ENCODE data around the gene IL34. TPM values are rescaled to one million over a fixed set of nuclear protein-coding genes. Genes with fewer than 3 reads are reported as not detected.

Gene IL34
- total and polyA plus RNA-seq, 2 of the 13 experiments (the other 11 are each of a cell fraction or from before 2014, with no cell fraction given), result 1.2 to 1.3 TPM

GRCh38 chr16:70681382-70682238 is 35.3 kb downstream of the IL34 start:
- Histone ChIP-seq H3K79me2 (ENCODE audit: insufficient read depth, low read length) (peaks cover 55% of the 10 kb centered on the region), H2AFZ (ENCODE audit: low read length) (no peak overlapping the region), H3K4me3 (replicated peaks in 1 of 3; ENCODE audit: insufficient read depth in 1 of 3, low read depth in 2 of 3, low read length in 3 of 3) (peak overlapping the region; percentile 86 to 93 (median 91)), H3K27ac (ENCODE audit: extremely low read length, insufficient read depth, low read length) (peak overlapping the region; percentile 91), H3K9me3 (ENCODE audit: low read length) (no peaks in the 10 kb centered on the region), H4K20me1 (ENCODE audit: insufficient read depth, low read length) (peaks cover 16% of the 10 kb centered on the region; the same call in 1 of the 2 replicates), H3K9ac (ENCODE audit: insufficient read depth, low read depth, low read length) (peak overlapping the region; percentile 95), H3K27me3 (ENCODE audit: control insufficient read depth in 1 of 2, insufficient read depth in 2 of 2, low read length in 2 of 2) (no peaks in the 10 kb centered on the region; a peak in 1 of 5 replicates), H3K36me3 (replicated peaks in 1 of 2; ENCODE audit: control insufficient read depth in 1 of 2, insufficient read depth in 2 of 2, low read length in 2 of 2) (peaks cover 39 to 48% of the 10 kb centered on the region in 2 experiments), H3K4me2 (ENCODE audit: low read depth, low read length) (peak overlapping the region; percentile 100), H3K4me1 (ENCODE audit: insufficient read depth, low read length) (peaks cover 45% of the 10 kb centered on the region)
- DNase-seq (ENCODE audit: low spot score) (peak; percentile 92), FAIRE-seq (peak; percentile 96), ATAC-seq (peak; percentile 75)
- intact Hi-C loops (cut with micrococcal nuclease; ENCODE audit: unreplicated experiment), result loop anchor here (1.0 to 2.0 kb wide), 5 partner anchors 22 to 90 kb away; no protein-coding TSS in a partner anchor
- in situ Hi-C loops (cut with HindIII; ENCODE audit: extremely low pct_ligation_motif_present, low pct_unique_long_range_greater_than_20kb), result no loop called here
- CTCF ChIA-PET (ENCODE audit: low intra/inter-chr PET ratio, low total read pairs), result interaction anchor here (1.0 to 3.0 kb wide), 3 partner anchors 57 to 89 kb away, joined by 13 to 21 read pairs (median 19); no protein-coding TSS in a partner anchor
- no TSS peak for BruUV-seq (replicated peaks)
- WGBS (ENCODE audit: low lambda C conversion rate), result 0% methylated on average over 4 of the region's 13 CpGs
- POLR2A ChIA-PET, result interaction anchor here (0.6 to 18.7 kb wide), 31 partner anchors 9 to 335 kb away, joined by 3 to 536 read pairs (median 8); partner anchors contain the start of genes COG4 and SF3B3
- TF ChIP-seq, protein P1, sequence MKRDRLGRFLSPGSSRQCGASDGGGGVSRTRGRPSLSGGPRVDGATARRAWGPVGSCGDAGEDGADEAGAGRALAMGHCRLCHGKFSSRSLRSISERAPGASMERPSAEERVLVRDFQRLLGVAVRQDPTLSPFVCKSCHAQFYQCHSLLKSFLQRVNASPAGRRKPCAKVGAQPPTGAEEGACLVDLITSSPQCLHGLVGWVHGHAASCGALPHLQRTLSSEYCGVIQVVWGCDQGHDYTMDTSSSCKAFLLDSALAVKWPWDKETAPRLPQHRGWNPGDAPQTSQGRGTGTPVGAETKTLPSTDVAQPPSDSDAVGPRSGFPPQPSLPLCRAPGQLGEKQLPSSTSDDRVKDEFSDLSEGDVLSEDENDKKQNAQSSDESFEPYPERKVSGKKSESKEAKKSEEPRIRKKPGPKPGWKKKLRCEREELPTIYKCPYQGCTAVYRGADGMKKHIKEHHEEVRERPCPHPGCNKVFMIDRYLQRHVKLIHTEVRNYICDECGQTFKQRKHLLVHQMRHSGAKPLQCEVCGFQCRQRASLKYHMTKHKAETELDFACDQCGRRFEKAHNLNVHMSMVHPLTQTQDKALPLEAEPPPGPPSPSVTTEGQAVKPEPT (CRISPR knock-in tag; IDR thresholded peaks at IDR 0.05; ENCODE audit: low read depth), result no peak; the same call in 1 of the 2 replicates
- peak; percentile 76; the same call in 1 of the 2 replicates for TF ChIP-seq ZBTB38 (CRISPR knock-in tag; IDR thresholded peaks at IDR 0.05)
- peak; percentile 31; the same call in 1 of the 2 replicates for TF ChIP-seq ZNF335 (CRISPR knock-in tag; IDR thresholded peaks at IDR 0.05)
- TF ChIP-seq RARA (CRISPR knock-in tag; IDR thresholded peaks at IDR 0.05), result peak; percentile 64; the same call in 1 of the 2 replicates
- TF ChIP-seq ATF4 (CRISPR knock-in tag; IDR thresholded peaks at IDR 0.05), result peak in 1 of 2 experiments; percentile 91; a peak in 2 of 4 replicates
- peak; percentile 41; the same call in 1 of the 2 replicates for TF ChIP-seq GATAD1 (CRISPR knock-in tag; IDR thresholded peaks at IDR 0.05)
- TF ChIP-seq ZNF792 (CRISPR knock-in tag; IDR thresholded peaks at IDR 0.05), result peak; percentile 34; the same call in 1 of the 2 replicates
- TF ChIP-seq ZNF350 (CRISPR knock-in tag; IDR thresholded peaks at IDR 0.05; ENCODE audit: borderline replicate concordance, low read depth), result peak; percentile 93
- TF ChIP-seq, protein P2, sequence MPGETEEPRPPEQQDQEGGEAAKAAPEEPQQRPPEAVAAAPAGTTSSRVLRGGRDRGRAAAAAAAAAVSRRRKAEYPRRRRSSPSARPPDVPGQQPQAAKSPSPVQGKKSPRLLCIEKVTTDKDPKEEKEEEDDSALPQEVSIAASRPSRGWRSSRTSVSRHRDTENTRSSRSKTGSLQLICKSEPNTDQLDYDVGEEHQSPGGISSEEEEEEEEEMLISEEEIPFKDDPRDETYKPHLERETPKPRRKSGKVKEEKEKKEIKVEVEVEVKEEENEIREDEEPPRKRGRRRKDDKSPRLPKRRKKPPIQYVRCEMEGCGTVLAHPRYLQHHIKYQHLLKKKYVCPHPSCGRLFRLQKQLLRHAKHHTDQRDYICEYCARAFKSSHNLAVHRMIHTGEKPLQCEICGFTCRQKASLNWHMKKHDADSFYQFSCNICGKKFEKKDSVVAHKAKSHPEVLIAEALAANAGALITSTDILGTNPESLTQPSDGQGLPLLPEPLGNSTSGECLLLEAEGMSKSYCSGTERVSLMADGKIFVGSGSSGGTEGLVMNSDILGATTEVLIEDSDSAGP (CRISPR knock-in tag; IDR thresholded peaks at IDR 0.05; ENCODE audit: borderline replicate concordance), result no peak; the same call in none of the 2 replicates
- 0 out of 2 replicates have a peak, but pooled peaks have one; percentile 27 for TF ChIP-seq SIX1 (CRISPR knock-in tag; IDR thresholded peaks at IDR 0.05; ENCODE audit: borderline replicate concordance)
- peak; percentile 76; the same call in 1 of the 2 replicates for TF ChIP-seq SAFB2 (CRISPR knock-in tag; IDR thresholded peaks at IDR 0.05; ENCODE audit: borderline replicate concordance, low read depth)
- TF ChIP-seq, protein P3, sequence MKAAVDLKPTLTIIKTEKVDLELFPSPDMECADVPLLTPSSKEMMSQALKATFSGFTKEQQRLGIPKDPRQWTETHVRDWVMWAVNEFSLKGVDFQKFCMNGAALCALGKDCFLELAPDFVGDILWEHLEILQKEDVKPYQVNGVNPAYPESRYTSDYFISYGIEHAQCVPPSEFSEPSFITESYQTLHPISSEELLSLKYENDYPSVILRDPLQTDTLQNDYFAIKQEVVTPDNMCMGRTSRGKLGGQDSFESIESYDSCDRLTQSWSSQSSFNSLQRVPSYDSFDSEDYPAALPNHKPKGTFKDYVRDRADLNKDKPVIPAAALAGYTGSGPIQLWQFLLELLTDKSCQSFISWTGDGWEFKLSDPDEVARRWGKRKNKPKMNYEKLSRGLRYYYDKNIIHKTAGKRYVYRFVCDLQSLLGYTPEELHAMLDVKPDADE (CRISPR knock-in tag; IDR thresholded peaks at IDR 0.05), result no peak
- peak; percentile 81; the same call in 1 of the 2 replicates for TF ChIP-seq TRAFD1 (CRISPR knock-in tag; IDR thresholded peaks at IDR 0.05; ENCODE audit: borderline replicate concordance)
